HG03060 (cell line): ENCODE results near the gene FITM2.
"Not testable (repeated sequence)": the region's sequence is repeated elsewhere in the genome, so short reads cannot be mapped to it uniquely, and the experiment has no call there.

Experiments used
- ATAC-seq: cut with Tn5 transposase; IDR thresholded peaks from one replicate; pipeline ENCODE4 v1.9.1; 2021; ENCODE audit warnings: low read depth, moderate number of reproducible peaks; ENCODE audit not compliant: unreplicated experiment

Gene FITM2

DNA sequence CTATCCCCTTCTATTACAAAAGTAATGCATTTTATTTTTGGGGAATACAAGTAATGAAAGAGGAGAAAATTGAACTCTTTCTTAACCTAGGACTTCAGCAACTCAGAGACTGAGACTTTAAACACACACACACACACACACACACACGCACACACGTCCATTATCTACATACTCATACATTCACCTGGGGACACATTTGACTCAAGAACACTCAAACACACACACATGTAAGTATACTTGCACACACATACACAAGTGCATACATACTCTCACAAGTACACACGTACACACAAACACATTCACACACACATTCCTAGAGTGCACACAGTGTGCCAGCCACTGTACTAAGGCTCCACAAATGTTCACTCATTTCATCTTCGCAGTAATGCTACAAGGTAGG, 23.7 kb upstream of the FITM2 start:
- ATAC-seq, result no peak

DNA sequence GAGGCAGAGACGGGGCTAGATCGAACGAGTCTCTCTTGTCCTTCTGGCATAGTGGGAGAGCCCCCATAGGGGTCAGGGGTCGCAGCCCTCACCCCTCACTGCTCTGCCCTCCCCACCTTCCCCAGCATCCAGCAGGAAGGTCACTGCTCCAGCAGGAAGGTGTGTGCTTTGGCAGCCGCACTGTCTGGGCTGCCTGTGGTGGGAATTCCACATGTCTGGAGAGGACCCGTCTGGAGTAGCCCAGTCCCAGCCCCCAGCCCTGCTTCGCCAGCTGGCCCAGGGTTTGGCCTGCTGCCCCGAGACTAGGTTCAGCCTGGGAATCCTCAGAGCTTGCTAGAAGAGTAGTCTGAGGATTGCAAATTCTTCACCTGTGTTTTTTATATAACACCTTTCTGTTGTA, 23.3 kb upstream of the FITM2 start:
- no peak for ATAC-seq

DNA sequence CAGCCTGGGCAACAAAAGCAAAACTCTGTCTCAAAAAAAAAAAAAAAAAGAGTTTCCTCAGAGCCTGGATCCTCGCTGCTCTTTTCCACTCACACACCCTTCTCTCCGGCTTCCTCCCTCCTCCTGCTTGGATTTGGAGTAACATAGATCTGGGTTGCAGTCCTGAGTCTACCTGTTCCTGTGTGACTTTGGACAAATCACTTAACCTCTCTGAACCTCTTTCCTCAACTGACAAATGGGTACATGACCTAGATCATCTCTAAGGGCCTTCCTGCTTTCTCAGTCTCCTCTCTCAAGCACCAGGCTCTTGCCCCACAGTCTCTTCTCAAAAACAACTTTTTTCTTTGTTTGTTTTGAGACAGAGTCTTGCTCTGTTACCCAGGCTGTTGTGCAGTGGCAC, 20.2 kb upstream of the FITM2 start:
- no peak for ATAC-seq

DNA sequence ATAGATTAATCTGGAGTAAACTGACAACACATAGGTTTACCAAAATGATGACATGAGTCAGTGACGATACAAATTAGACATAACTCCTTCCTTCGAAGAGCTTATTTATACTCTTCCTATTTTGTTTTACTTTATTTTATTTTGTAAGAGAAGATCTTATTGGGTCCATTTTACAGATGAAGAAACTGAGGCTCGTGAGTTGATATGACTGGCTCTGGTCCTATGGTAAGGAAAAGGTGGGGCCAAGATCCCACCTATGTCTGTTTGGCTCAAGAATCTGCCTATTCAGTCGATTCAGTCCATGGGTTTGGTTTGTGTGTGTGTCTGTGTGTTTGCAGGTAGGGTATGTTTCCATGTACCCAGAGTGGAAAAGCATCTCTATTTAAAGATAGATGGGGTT, 17.4 kb upstream of the FITM2 start:
- ATAC-seq, result no peak

DNA sequence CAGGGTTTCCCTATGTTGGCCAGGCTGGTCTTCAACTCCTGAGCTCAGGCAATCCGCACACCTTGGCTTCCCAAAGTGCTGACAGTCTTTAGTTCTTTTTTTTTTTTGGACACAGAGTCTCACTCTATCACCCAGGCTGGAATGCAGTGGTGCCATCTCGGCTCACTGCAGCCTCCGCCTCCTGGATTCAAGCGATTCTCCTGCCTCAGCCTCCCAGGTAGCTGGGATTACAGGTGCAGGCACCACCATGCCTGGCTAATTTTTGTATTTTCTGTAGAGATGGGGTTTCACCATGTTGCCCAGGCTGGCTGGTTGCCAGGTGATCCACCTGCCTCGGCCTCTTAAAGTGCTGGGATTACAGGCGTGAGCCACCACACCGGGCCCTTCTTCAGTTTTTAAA, 16.7 kb upstream of the FITM2 start:
- ATAC-seq, result not testable (repeated sequence)

DNA sequence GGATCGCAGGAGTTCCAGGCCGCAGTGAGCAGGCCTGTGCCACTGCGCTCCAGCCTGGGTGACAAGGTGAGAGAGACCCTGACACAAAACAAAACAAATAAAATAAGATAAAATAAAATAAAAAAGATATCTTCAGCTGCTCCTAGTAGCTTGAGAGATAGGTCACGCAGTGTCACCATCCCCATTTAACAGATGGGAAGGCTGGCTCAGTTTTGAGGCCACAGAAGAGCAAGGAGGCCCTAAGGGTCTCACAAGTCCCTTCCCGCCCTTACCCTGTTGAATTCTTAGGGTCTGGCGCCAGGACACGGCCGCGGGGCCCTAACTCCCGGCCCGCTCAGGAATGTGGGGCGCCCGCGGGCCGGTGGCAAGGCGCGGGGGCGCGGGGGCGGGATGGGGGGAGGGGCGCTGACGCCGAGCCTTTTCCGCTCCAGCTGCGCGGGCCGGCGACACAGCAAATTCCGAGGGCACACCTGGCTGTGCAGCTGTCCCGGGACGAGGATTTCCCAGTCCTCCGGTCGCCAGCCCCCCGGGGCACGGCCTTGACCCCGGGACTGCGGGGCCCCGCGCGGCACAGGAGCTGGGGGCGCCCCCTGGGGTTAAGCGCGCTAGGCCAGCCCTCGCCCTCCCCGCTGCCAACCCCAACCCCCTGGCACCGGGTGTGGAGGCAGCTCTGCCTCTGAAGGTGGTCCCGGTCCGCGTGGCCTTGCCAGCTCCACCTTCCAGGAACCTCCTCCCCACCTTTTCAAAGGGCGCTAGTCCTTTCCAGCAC, 15.6 kb upstream of the FITM2 start:
- no peak for ATAC-seq

DNA sequence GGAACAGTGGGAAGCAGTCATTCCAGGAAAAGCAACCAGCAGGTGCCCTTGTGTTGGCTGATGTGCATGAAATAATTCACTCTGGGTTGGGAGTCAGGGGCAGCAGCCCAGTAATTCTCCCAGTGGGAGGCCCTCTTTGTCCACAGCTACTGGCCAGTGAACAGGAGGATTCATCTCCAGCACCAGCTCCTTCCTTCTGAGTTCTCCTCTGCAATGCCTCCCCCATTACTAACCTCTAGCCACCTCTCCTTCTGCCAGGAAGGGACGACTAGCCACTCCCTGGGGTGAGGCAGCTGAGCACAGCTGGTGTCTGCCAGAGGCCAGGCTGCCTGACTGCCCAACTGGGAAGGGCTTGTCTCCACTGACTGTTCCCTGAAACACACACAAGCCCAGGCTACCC, 13.3 kb upstream of the FITM2 start:
- no peak for ATAC-seq

DNA sequence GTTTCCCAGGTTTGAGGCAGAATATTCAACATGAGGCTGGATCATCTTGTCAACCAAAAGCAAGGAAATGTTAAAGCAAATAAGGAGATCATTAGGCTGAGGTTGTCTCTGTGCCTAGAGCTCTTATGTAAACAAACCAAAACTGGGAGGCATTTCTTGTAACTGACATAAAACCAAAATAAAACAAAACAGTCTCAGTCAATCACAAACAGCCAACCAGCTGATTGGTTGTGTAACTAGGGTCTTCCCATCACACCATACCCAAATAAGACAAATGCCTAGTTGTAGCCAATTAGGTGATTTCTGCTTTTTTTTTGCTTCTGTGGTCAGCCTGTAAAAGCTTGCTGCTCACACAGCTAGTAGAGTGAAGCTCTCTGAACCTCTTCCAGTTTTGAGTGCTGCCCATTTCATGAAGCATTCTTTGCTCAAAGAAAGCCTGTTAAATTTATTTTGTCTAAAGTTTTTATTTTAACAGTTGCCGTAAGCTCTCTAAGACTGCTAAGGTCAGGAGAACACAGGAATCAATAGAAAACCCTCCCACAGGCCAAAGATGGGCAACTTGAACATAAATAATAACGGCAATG, 8.9 kb upstream of the FITM2 start:
- ATAC-seq, result no peak

DNA sequence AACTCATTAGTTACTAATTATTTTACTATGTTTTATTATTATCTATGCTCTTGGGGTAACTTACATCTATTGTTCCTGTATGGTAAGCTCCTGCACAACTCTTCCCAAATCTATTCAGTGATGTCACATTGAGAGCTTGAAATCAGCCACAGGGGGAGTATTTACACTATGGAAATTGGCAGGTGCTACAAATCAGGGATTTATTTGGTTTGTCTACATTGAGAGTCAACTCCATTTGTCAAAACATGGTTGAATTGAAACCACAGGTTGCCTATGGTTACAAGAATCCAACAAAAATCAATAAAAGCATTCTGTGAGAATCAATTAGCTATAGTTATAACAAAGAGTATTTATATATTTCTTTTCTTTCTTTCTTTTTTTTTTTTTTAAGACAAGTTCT, 3.9 kb upstream of the FITM2 start:
- no peak for ATAC-seq

DNA sequence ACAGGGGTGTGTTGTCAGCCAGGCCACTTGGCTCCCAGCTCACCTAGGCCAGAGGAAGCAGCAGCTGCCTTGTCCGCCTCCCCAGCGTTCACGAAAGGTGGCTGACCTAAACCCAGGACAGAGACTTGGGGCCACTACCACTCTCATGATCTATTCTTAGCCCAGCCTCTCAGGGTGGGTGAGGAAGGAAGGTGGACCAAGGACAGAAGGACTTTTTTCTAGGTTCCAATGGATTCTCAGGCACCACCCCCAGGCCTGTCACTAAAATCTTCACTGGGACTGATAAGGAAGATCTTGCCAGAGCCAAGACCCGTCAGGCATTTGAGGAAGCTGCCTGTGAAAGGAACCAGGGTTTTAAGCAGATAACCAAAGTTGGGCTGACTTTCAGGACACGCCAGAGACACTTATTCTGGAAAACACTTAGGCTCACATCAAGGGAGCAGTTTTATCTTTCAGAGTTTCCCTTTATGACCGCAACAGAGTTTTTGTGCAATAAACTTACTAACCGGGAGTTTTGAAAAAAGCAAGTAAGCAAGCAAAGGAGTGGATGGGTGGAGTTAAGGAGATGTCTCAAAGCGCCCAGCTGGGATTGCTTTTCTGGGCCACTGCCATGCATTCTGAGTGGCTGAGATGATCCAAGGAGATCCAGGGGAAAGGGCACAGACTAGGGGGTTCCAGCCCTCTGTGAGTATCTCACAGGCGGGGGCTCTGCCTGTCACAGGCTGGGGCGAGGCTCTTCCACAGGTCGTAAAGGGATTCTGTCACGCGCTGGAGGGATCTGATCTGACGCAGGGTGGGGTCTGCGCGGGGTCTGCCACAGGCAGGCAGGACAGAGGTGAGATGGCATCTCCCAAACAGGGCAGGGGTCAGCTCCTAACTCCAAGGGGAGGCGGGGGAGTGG, 989 bp downstream of the FITM2 start:
- ATAC-seq, result no peak

DNA sequence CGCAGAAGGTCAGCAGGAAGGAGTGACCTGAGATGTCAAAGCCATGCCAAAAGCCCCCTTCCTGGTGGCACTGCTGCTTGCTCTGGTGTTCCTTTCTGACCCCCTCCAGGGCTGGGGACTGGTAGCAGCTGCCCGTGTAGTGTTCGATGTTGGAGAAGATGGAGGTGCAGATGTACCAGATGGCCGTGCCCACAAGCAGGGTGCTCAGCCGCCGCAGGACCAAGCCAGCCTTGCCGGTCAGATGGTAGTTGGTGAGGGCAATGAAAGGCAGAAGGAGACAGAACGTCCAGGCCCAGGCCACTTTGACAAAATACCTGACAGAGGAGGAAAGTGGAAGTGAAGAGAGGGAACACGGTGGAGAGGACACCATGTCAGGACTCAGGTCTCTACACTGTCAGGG, 4.1 kb downstream of the FITM2 start:
- ATAC-seq, result no peak

DNA sequence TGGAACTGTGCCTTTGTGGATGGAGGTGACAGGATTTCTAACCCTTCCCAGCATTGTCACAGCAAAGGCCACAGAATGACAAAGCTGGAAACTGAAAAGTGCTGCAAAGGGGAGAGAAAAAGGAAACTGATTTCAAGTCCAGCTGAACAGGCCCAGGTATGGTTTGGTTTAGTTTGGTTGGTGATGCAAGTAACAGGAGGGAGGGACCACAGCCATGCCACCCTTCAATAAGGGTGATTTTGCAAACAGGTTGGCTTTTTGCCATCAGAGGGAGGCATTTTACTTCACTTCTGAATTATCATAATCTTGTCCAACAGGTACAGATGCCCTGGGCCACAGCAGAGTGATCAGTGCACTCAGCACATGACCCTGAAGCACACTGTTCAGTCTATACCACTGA, 6.6 kb downstream of the FITM2 start:
- ATAC-seq, result no peak

DNA sequence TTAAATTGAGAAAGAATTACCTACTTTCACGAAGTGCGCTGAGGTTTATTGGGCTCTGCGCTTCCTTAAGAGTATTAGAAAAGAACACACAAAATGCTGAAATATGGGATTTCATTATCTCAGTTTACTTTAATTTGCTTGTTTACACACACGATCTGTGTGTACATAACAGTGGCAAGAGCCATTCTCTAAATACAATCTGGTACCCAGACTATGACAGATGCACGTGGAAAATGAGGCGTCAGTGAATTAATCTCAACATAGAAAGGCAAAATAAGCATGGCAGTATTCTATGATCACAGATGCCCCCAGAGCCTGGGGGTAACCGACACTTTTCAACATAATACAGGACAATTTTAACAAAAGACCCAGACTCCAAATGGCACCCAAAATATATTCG, 8.3 kb downstream of the FITM2 start:
- no peak for ATAC-seq

DNA sequence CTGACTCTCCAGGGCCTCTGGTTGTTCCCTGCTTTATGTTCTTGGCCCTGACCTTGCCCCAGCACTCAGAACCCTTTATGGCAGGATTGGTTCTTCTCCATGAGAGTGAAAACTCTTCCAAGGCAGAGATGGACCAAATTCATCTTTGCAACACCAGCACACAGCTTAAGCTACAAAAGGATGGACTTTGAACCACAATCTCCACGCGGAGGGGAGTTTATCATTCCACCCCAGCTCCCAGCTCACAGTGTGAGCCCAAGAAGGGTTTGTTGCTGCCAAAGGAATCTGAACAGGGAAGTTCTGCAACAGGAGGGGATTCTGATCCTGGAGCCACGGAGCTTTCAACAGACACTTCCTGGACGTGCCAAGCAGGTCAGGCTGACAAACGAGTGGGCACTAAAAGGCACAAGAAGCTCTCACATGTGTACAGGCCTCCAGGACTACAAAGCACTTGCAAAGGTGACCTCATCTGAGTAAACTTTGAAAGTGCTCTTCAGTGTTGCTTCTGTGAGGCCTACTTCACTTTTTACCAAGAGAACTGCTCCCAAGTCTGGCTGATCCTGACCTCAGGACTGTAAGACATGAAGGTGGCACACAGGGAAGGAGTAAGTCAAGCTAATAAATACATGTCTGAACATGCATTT, 8.9 kb downstream of the FITM2 start:
- no peak for ATAC-seq

DNA sequence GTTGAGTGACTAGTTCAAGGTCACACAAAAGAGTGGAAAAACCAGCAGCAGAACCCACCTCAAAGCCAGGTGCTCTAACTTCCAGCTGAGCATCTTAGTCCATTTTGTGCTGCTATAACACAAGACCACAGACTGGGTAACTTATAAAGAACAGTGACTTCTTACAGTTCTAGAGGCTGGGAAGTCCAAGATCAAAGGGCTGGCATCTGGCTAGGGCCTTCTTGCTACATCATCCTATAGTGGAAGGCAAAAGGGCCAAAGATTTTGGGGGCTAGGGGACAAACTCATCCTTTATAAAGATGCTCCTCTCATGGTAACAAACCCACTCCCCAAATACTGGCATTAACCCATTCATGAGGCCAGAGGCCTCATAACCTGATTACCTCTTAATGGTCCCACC, 9.7 kb downstream of the FITM2 start:
- ATAC-seq, result no peak

DNA sequence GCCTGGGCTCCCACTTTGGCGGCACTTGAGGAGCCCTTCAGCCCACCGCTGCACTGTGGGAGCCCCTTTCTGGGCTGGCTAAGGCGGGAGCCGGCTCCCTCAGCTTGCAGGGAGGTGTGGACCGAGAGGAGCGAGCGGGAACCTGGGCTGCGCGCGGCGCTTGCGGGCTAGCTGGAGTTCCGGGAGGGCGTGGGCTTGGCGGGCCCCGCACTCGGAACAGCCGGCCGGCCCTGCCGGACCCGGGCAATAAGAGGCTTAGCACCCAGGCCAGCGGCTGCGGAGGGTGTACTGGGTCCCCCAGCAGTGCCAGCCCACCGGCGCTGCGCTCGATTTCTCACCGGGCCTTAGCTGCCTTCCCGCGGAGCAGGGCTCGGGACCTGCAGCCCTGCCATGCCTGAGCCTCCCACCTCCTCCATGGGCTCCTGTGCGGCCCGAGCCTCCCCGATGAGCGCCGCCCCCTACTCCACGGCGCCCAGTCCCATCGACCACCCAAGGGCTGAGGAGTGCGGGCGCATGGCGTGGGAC, 11.9 kb downstream of the FITM2 start:
- not testable (repeated sequence) for ATAC-seq

DNA sequence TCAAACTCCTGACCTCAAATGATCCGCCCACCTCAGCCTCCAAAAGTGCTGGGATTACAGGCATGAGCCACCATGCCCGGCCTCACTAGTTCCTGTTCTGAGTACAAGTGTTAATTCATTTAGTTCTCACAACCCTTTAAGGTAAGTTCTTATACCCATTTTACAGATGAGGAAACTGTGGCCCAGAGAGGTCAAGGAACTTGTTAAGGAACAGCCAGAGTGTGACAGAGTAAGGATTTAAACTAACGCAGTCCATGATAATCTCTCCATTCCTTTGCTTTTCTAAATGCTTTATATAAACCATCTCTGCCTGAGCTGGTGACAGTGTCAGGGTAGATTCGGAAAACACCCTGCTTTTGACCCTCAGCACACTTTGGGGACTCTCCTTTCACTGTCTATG, 13.3 kb downstream of the FITM2 start:
- ATAC-seq, result no peak

DNA sequence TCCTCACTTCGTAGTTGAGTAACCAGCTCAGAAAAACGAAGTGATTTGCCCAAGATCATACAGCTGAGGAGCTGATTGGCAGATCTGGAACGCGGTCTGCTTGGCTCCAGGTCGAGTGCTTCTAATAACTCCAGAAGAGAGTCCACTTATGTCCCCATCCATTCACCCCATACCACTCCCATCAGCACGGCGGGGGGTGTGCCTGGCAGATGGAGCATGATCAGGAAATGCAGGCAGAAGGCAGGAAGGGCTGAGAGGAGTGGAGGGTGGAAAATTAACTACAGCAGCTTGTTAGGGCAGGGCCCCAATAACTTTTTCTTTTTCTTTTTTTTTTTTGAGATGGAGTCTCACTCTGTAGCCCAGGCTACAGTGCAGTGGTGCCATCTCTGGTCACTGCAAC, 15.0 kb downstream of the FITM2 start:
- ATAC-seq, result no peak

DNA sequence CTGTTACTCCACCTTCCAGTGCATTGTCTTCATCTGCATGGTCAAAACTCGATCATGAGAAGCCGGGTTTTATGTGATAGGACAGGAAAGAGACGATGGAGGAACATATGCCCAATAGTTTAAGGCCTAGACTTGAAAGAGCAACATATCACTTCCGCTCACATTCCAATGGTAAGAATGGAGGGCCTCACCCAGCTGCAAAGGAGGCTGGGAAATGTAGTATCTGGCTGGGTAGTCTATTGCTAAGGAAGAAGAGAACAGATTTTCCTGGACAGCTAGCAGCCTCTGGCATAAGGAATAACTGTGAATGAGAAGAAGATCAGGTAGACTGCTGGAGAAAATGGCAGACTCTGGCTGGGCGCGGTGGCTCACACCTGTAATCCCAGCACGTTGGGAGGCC, 19.2 kb downstream of the FITM2 start:
- ATAC-seq, result no peak

DNA sequence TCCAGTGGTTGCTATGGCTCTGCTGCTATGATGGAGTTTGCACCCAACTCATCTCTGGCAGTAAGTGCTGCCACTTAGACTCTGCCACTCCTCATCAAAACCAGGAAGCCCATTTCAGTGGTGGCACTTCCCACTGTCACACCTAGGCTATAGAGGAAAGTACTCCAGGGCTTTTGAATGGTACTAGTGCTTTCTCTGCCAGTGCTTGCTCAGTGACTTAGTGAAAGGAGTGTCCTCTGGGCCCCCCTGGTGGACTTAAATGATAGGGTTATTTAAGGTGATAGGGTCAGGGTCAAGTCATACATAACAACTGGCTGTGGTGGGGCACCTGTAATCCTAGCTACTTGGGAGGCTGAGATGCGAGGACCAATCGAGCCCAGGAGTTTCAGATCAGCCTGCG, 22.8 kb downstream of the FITM2 start:
- ATAC-seq, result no peak
